GM21515 (cell line): ENCODE results near the gene PMIS2.

Experiments
- ATAC-seq: cut with Tn5 transposase; IDR thresholded peaks from one replicate; pipeline ENCODE4 v1.9.1; 2021; ENCODE audit not compliant: unreplicated experiment

The PMIS2 gene

DNA sequence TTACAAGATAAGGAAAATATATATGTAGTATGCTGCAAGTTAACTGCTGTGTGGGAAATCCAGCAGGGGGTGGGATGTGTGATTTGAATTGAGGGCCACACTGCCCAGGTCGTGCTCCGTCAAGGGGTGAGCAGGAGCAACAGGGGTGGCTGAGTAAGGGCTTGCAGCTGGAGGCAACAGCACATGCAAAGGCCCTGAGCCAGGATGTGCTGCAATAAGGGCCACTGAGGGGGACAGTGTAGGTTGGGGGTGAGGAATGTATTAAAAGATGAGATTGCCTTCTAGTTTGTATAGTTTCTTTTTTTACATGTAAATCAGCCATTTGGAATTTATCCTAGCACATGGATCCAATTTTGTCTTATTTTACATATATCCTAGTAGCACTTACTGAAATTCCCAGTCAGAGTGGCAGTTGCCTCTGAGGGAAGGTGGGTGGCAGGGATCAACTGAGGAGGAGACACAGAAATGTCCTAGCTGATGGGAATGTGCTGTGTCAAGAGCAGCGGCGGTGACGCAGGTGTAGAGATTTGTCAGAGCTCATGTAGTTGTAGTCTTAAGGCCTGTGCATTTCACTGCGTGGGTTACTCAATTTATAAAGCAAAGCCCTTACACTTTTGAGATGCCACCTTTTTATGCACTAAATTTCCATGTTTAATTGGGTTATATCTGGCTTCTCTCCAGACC lies 37.5 kb downstream of the PMIS2 start:
- no peak for ATAC-seq

DNA sequence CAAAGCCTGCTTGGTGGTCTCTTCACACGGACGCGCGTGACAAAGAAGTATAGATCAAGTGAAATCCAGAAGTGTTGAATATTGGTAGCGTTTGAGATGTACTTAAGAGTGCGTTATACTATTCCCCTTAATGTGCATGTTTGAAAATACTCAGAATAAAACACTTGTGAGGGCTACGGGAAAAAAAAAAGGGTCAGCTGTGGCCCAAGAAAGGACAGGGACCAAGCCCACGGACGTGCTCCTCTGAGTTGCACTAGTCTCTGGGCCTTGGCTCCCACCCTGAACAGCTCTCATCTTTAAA lies 42.2 kb downstream of the PMIS2 start:
- peak; percentile 4 for ATAC-seq

GRCh38 chr19:35628565-35629331 lies 42.8 kb downstream of the PMIS2 start, which contains the start of gene RBM42:
TSS of gene RBM42 (plus strand) at chr19:35629036. CDS start at chr19:35629154, 118 bp downstream.
- peak; percentile 90 for ATAC-seq

DNA sequence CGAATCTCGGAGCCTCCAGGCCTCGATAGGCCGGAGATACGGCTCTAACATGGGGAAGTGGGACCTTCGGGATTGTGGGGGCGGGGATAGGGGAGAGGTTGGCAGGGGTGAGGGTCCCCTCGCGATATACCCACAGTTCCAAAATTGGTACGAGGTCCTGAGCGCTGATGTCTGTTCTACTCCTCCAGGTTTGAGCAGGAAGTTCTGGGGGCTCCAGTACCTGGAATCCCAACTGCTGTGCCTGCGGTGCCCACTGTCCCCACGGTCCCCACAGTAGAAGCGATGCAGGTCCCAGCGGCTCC lies 43.3 kb downstream of the PMIS2 start:
- peak; percentile 1 for ATAC-seq

- ATAC-seq: no peak
Measured at GRCh38 chr19:35633727-35634440, 47.9 kb downstream of the PMIS2 start.

DNA sequence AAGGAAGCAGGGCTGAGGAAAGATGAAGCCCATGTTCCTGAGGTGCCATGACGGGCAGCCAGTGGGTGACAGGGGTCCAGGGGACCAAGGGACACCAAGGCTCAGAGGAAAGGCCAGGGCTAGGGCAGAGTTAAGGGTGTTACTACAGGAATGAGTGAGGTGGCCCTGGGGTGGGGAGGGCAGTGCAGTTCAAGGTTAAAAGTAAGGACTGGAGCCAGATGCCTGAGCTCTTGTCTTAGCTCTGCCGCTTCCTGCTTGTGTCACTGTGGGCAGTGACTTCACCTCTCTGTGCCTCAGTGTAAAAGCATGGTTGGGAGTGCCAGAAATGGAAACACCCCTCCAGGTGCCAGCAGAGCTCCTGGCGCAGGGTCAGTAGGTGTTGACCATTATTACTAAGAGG lies 50.7 kb downstream of the PMIS2 start:
- no peak for ATAC-seq
